H1 (cell line): ENCODE results near the gene OVCA2.

Experiments used
- BCL11A ChIP-seq, 2 experiments: IDR thresholded peaks; one replicate each; pipeline ENCODE4 v1.6.1; 2011; ENCODE audit warnings: low read depth in 2 of 2, low read length in 2 of 2, mild to moderate bottlenecking in 2 of 2
- CBX8 ChIP-seq: fragments of 300-800, 300-1000 bp; sonication (generic); IDR thresholded peaks from 2 replicates; pipeline ENCODE4 v1.7.1; 2016; ENCODE audit warnings: low read depth, low read length, borderline replicate concordance
- CEBPB ChIP-seq: IDR thresholded peaks from 2 replicates; pipeline ENCODE4 v1.6.1; 2012; ENCODE audit warnings: low read depth, low read length
- CTCF ChIP-seq, 3 experiments: IDR thresholded peaks; 1 replicate in 2 of 3; 2 replicates in 1 of 3; pipeline versions ENCODE4 v1.5.1 to v1.6.1; 2011; ENCODE audit warnings: low read length in 3 of 3, mild to moderate bottlenecking in 3 of 3, inconsistent platforms in 2 of 3, low read depth in 1 of 3, moderate library complexity in 1 of 3; ENCODE audit not compliant: insufficient read depth in 1 of 3; ENCODE audit errors: control extremely low read depth in 1 of 3
- EP300 ChIP-seq, 2 experiments: IDR thresholded peaks; 1 replicate in 1 of 2; 2 replicates in 1 of 2; pipeline ENCODE4 v1.6.1; 2011 to 2012; ENCODE audit warnings: low read depth in 2 of 2, low read length in 2 of 2, mild to moderate bottlenecking in 2 of 2, borderline replicate concordance in 1 of 2, inconsistent platforms in 1 of 2, moderate library complexity in 1 of 2
- GABPA ChIP-seq: IDR thresholded peaks from 2 replicates; pipeline ENCODE4 v1.6.1; 2011; ENCODE audit warnings: mild to moderate bottlenecking, low read length, moderate library complexity, borderline replicate concordance; ENCODE audit not compliant: insufficient read depth
- HDAC2 ChIP-seq, 2 experiments: fragments of 300-600 bp in 1 of 2; sonication (generic) in 1 of 2; IDR thresholded peaks; 2 replicates each; pipeline ENCODE4 v1.6.1; 2011 to 2012; ENCODE audit warnings: low read depth in 2 of 2, low read length in 2 of 2, mild to moderate bottlenecking in 2 of 2, moderate library complexity in 2 of 2, borderline replicate concordance in 1 of 2, inconsistent platforms in 1 of 2
- JUND ChIP-seq: IDR thresholded peaks from 2 replicates; pipeline ENCODE4 v1.6.1; 2011; ENCODE audit warnings: mild to moderate bottlenecking, improper control_type of control experiment, low read length
- KDM5A ChIP-seq: fragments of 200-600 bp; IDR thresholded peaks from 2 replicates; pipeline ENCODE4 v1.7.1; 2012; ENCODE audit warnings: mild to moderate bottlenecking, low read length, inconsistent platforms, mixed read lengths
- POLR2AphosphoS5 ChIP-seq: IDR thresholded peaks from 2 replicates; pipeline ENCODE4 v1.6.1; 2011; ENCODE audit warnings: low read depth, low read length
- SP2 ChIP-seq: IDR thresholded peaks from 2 replicates; pipeline ENCODE4 v1.6.1; 2012; ENCODE audit warnings: mild to moderate bottlenecking, low read length, inconsistent platforms
- ZNF274 ChIP-seq: IDR thresholded peaks from 2 replicates; pipeline ENCODE4 v1.7.0; 2012; ENCODE audit warnings: low read length, borderline replicate concordance; ENCODE audit errors: extremely low read depth
- TF ChIP-seq, protein P1 (sequence below): IDR thresholded peaks from 2 replicates; pipeline ENCODE4 v1.6.1; 2011; ENCODE audit warnings: low read depth, mild to moderate bottlenecking, low read length; ENCODE audit not compliant: insufficient read depth
- TF ChIP-seq, protein P2 (sequence below): IDR thresholded peaks from 2 replicates; pipeline ENCODE4 v1.6.1; 2012; ENCODE audit warnings: inconsistent platforms

GRCh38 chr17:2061441-2061958, 19.7 kb downstream of the OVCA2 start:
- TF ChIP-seq POLR2AphosphoS5 (no peak), BCL11A (IDR thresholded peaks at IDR 0.05; ENCODE audit: low read depth in 2 of 2, low read length in 2 of 2) (no peak), ZNF274 (no peak), CEBPB (no peak), JUND (no peak), GABPA (no peak), EP300 (IDR thresholded peaks at IDR 0.05; ENCODE audit: borderline replicate concordance in 1 of 2, low read depth in 2 of 2, low read length in 2 of 2) (no peak), CTCF (IDR thresholded peaks at IDR 0.05; ENCODE audit: control extremely low read depth in 1 of 3, insufficient read depth in 1 of 3, low read depth in 1 of 3, low read length in 3 of 3) (no peak), HDAC2 (IDR thresholded peaks at IDR 0.05; ENCODE audit: borderline replicate concordance in 1 of 2, low read depth in 2 of 2, low read length in 2 of 2) (no peak), SP2 (no peak), KDM5A (no peak), CBX8 (no peak)
- TF ChIP-seq, protein P1, sequence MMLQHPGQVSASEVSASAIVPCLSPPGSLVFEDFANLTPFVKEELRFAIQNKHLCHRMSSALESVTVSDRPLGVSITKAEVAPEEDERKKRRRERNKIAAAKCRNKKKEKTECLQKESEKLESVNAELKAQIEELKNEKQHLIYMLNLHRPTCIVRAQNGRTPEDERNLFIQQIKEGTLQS: no peak
- TF ChIP-seq, protein P2, sequence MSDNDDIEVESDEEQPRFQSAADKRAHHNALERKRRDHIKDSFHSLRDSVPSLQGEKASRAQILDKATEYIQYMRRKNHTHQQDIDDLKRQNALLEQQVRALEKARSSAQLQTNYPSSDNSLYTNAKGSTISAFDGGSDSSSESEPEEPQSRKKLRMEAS: no peak
